ENCODE results near the gene TTC39C.
"Not testable (repeated sequence)": the region's sequence is repeated elsewhere in the genome, so short reads cannot be mapped to it uniquely, and the experiment has no call there.

The TTC39C gene

DNA sequence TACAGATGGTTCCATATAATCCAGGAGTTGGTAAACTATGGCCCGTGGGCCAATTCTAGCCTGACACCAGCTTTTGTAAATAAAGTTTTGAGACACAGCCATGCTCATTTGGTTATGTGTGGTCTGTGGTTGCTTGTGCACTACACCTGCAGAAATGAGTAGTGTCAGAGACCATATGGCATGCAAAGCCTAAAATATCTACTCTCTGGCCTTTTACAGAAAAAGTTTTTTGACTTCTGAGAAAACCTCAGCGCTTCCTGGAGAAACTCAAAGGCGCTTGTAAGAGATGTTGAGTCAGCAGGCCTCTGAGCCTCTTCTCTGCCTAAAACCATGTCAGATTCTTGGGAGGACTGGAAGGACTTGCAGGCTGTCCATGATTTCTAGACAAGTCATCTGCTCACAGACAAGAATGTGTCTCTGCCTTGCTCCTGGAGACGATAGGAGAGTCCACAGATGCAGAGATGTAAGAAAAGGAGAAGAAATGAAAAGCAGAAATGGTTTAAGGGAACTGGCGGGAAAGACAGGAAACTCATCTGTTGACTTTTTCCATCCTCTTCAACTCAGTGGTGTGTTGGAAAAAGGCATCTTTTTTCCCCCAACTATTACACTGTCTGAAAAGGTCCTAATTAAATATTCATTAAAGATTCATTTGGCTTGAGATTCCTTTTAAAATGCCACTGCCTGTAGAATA lies 5.2 kb downstream of the TTC39C start:
- peaks cover 3% of the 10 kb centered on the region; the same call in 1 of the 2 replicates for H3K36me3 ChIP-seq (ENCODE audit: insufficient read depth, low read length)
- H3K4me1 ChIP-seq (ENCODE audit: insufficient read depth, low read length), result peaks cover 25% of the 10 kb centered on the region; the same call in 1 of the 2 replicates
- no peak overlapping the region for H3K9ac ChIP-seq (ENCODE audit: low read depth, low read length)
- no peaks in the 10 kb centered on the region for H3K9me3 ChIP-seq (ENCODE audit: control insufficient read depth, insufficient read depth, low read length)

DNA sequence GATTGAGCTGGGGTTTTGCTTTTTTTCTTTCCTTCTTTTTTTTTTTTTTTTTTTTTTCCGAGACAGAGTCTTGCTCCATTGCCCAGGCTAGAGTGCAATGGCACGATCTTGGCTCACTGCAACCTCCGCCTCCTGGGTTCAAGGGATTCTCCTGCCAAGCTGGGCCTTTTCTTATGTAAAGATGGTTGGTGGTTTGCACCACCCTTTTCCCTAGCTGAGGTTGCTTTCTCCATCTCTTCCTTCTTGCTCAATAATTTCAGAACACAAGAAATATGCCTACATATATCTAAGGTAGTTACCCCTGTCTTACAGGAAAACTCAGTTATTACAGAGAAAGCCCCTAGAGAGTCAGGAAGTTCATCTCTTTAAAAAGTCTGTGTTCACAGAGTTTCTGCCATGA lies 7.0 kb downstream of the TTC39C start:
- Histone ChIP-seq H3K9me3 (ENCODE audit: control insufficient read depth, insufficient read depth, low read length) (no peaks in the 10 kb centered on the region), H3K9ac (ENCODE audit: low read depth, low read length) (no peak overlapping the region), H3K36me3 (ENCODE audit: insufficient read depth, low read length) (peaks cover 3% of the 10 kb centered on the region; the same call in 1 of the 2 replicates), H3K4me1 (ENCODE audit: insufficient read depth, low read length) (peaks cover 21% of the 10 kb centered on the region; the same call in 1 of the 2 replicates)

- Histone ChIP-seq H3K36me3 (ENCODE audit: insufficient read depth, low read length) (peaks cover 3% of the 10 kb centered on the region; the same call in 1 of the 2 replicates), H3K4me1 (ENCODE audit: insufficient read depth, low read length) (peaks cover 16% of the 10 kb centered on the region; the same call in 1 of the 2 replicates), H3K9ac (ENCODE audit: low read depth, low read length) (no peak overlapping the region), H3K9me3 (ENCODE audit: control insufficient read depth, insufficient read depth, low read length) (no peaks in the 10 kb centered on the region)
Measured at GRCh38 chr18:24022161-24022560, 7.6 kb downstream of the TTC39C start.

DNA sequence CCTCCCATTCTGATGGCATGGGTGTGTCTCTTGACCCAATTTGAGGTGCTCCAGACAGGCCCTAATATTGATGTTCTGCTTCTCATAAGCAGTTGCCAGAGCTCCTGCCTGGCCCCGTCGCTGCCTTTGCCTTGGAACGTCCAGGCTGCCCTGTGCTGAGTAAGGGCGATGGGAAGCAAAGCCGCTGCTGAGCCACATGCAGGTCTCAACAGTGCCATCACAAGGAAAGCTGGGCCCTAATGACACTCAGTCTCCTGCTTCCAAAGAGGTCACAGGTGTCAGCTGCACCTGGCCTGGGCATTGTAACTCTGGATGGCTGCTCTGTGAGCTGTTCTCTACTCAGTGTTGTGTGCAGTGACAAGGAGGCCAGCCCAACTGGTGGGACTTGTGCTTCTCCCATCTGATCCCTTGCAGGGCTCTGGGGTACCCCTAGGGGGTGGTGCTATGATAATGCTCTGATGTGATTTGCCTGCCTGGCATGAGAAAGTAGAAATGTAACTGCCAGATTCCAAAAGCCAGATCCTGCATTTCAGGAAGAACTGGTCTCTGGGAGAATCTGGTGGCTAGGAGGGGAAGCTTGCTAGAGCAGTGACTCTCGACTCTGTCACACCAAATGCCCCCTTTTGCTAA lies 8.7 kb downstream of the TTC39C start:
- peaks cover 3% of the 10 kb centered on the region; the same call in 1 of the 2 replicates for H3K36me3 ChIP-seq (ENCODE audit: insufficient read depth, low read length)
- H3K9me3 ChIP-seq (ENCODE audit: control insufficient read depth, insufficient read depth, low read length), result no peaks in the 10 kb centered on the region
- peaks cover 10% of the 10 kb centered on the region; the same call in 1 of the 2 replicates for H3K4me1 ChIP-seq (ENCODE audit: insufficient read depth, low read length)
- no peak overlapping the region for H3K9ac ChIP-seq (ENCODE audit: low read depth, low read length)

GRCh38 chr18:24024425-24024824 lies 9.9 kb downstream of the TTC39C start:
- Histone ChIP-seq H3K36me3 (ENCODE audit: insufficient read depth, low read length) (0 out of 2 replicates have a peak, but pooled peaks cover 3% of the 10 kb centered on the region), H3K9me3 (ENCODE audit: control insufficient read depth, insufficient read depth, low read length) (no peaks in the 10 kb centered on the region), H3K9ac (ENCODE audit: low read depth, low read length) (no peak overlapping the region), H3K4me1 (ENCODE audit: insufficient read depth, low read length) (peaks cover 7% of the 10 kb centered on the region)

GRCh38 chr18:24026457-24026856 lies 11.9 kb downstream of the TTC39C start:
- Histone ChIP-seq H3K9ac (ENCODE audit: low read depth, low read length) (no peak overlapping the region), H3K36me3 (ENCODE audit: insufficient read depth, low read length) (0 out of 2 replicates have a peak, but pooled peaks cover 3% of the 10 kb centered on the region), H3K9me3 (ENCODE audit: control insufficient read depth, insufficient read depth, low read length) (no peaks in the 10 kb centered on the region), H3K4me1 (ENCODE audit: insufficient read depth, low read length) (peaks cover 8% of the 10 kb centered on the region)

DNA sequence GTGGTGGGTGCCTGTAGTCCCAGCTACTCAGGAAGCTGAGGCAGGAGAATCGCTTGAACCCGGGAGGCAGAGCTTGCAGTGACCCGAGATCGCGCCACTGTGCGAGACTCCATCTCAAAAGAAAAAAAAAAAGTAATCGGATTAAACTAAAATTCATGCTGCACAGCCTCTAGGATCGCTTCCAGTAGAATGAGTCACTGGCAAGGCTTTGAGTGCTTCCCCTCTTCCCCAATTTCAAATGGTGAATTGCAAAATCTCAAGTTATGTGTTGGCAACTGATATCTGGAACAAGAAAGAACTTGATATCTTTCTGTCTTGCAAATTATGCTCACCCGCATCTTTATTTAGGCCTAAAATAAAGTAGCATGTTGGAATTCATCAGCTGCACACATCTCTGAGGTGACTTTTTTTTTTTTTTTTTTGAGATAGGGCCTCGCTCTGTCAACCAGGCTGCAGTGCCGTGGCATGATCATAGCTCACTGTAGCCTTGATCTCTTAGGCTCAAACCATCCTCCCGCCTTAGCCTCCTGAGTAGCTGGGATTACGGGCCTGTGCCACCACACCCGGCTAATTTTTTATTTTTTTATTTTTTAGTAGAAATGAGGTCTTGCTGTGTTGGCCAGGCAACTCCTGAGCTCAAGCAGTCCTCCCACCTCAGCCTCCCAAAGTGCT lies 12.7 kb downstream of the TTC39C start:
- peaks cover 4% of the 10 kb centered on the region; the same call in 1 of the 2 replicates for H3K4me1 ChIP-seq (ENCODE audit: insufficient read depth, low read length)
- H3K36me3 ChIP-seq (ENCODE audit: insufficient read depth, low read length), result 0 out of 2 replicates have a peak, but pooled peaks cover 3% of the 10 kb centered on the region
- H3K9ac ChIP-seq (ENCODE audit: low read depth, low read length), result no peak overlapping the region

DNA sequence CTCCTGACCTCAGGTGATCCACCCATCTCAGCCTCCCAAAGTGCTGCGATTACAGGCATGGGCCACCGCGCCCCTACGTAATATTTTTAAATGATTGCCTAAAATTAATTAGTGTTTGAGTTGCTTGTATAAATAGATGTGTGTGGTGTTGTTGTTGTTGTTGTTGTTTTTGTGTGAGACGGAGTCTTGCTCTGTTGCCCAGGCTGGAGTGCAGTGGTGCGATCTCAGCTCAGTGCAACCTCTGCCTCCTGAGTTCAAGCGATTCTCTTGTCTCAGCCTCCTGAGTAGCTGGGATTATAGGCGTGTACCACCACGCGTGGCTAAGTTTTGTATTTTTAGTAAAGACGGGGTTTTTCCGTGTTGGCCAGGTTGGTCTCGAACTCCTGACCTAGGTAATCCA lies 14.4 kb downstream of the TTC39C start:
- not testable (repeated sequence) for H3K36me3 ChIP-seq (ENCODE audit: insufficient read depth, low read length); H3K4me1 ChIP-seq (ENCODE audit: insufficient read depth, low read length); H3K9ac ChIP-seq (ENCODE audit: low read depth, low read length); H3K9me3 ChIP-seq (ENCODE audit: control insufficient read depth, insufficient read depth, low read length)

More for the DNA sequence above, 12.7 kb downstream of the TTC39C start:
- no peaks in the 10 kb centered on the region for H3K9me3 ChIP-seq (ENCODE audit: control insufficient read depth, insufficient read depth, low read length)

DNA sequence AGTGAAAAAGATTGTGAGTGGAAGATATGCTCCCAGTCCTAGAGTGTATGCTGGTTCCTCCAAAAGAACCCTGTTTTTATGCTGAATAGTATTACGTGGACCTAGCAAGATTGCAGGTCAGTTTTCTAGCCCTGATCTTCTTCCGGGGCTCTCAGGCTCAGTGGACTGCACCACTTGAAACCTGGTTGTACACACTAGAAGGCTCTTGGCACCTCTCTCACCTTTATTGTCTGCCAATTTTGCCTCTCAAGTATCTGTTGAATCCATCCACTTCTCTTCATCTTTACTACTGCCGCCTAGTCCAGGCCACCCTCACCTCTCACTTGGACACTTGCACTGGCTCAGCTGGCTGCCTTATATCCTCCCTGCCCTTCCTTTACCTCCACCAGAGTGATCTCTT lies 16.8 kb downstream of the TTC39C start:
- Histone ChIP-seq H3K9ac (ENCODE audit: low read depth, low read length) (no peak overlapping the region), H3K36me3 (ENCODE audit: insufficient read depth, low read length) (no peaks in the 10 kb centered on the region), H3K9me3 (ENCODE audit: control insufficient read depth, insufficient read depth, low read length) (no peaks in the 10 kb centered on the region), H3K4me1 (ENCODE audit: insufficient read depth, low read length) (peaks cover 4% of the 10 kb centered on the region)

- H3K9me3 ChIP-seq (ENCODE audit: control insufficient read depth, insufficient read depth, low read length), result no peaks in the 10 kb centered on the region
- H3K9ac ChIP-seq (ENCODE audit: low read depth, low read length), result no peak overlapping the region
- no peaks in the 10 kb centered on the region for H3K36me3 ChIP-seq (ENCODE audit: insufficient read depth, low read length)
- peaks cover 4% of the 10 kb centered on the region for H3K4me1 ChIP-seq (ENCODE audit: insufficient read depth, low read length)
Measured at GRCh38 chr18:24031916-24032315, 17.4 kb downstream of the TTC39C start.

DNA sequence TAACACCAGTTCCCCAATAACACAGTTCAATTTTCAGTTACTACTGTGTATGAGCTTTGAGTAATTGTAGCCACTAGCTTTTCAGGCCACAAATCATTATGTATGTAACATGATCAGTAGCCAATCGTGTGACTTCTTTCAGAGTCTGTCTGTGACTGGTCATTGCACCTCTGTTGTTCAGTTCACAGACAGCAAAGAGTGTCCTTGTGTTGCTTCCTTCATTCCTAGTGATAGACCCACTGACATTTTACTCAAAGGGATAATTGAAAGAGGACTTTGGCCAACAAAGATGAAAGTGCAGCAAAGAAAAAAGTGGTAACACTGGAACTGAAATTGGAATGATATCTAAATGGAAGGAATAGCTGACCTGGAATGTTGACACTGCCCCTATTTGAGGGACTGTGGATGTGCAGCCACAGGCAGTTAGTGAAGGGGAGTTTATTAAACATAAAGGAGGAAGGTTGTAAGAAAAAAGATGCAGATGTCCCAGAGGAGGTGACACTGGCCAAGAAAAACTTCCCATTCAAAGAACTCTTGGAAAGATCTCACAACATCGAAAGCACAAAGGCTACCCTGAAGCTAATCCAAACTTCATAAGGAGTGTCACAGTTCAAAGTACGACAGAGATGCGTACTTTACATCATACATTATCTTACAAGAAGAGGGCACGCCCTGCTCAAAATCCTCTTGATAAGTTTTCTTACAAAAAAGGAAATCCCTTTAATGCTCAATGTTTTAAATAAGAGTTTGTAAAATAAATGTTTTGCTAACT lies 19.3 kb downstream of the TTC39C start:
- no peak overlapping the region for H3K9ac ChIP-seq (ENCODE audit: low read depth, low read length)
- H3K4me1 ChIP-seq (ENCODE audit: insufficient read depth, low read length), result peaks cover 4% of the 10 kb centered on the region
- H3K9me3 ChIP-seq (ENCODE audit: control insufficient read depth, insufficient read depth, low read length), result no peaks in the 10 kb centered on the region
- H3K36me3 ChIP-seq (ENCODE audit: insufficient read depth, low read length), result no peaks in the 10 kb centered on the region

DNA sequence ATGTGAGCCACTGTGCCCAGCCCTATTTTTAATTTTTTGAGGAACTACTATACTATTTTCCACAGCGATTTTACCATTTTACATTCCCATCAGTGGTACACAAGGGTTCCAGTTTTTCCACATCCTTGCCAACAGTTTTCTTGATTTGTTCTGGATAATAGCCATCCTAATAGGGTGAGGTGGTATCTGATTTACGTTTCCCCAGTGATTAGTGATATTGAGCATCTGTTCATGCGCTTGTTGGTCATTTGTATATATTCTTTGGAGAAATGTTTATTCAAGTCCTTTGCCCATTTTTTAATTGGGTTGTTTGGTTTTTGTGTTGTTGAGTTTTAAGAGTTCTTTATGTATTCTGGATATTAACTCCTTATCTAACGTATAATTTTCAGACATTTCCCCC lies 20.8 kb downstream of the TTC39C start:
- Histone ChIP-seq H3K9ac (ENCODE audit: low read depth, low read length) (no peak overlapping the region), H3K9me3 (ENCODE audit: control insufficient read depth, insufficient read depth, low read length) (no peaks in the 10 kb centered on the region), H3K4me1 (ENCODE audit: insufficient read depth, low read length) (no peaks in the 10 kb centered on the region; the same call in 1 of the 2 replicates), H3K36me3 (ENCODE audit: insufficient read depth, low read length) (no peaks in the 10 kb centered on the region)

GRCh38 chr18:24039671-24040070 lies 25.1 kb downstream of the TTC39C start:
- no peaks in the 10 kb centered on the region; the same call in 1 of the 2 replicates for H3K9me3 ChIP-seq (ENCODE audit: control insufficient read depth, insufficient read depth, low read length)
- no peak overlapping the region for H3K9ac ChIP-seq (ENCODE audit: low read depth, low read length)
- no peaks in the 10 kb centered on the region for H3K4me1 ChIP-seq (ENCODE audit: insufficient read depth, low read length)
- no peaks in the 10 kb centered on the region for H3K36me3 ChIP-seq (ENCODE audit: insufficient read depth, low read length)

- no peaks in the 10 kb centered on the region for H3K36me3 ChIP-seq (ENCODE audit: insufficient read depth, low read length)
- no peaks in the 10 kb centered on the region for H3K4me1 ChIP-seq (ENCODE audit: insufficient read depth, low read length)
- no peak overlapping the region for H3K9ac ChIP-seq (ENCODE audit: low read depth, low read length)
- no peaks in the 10 kb centered on the region; the same call in 1 of the 2 replicates for H3K9me3 ChIP-seq (ENCODE audit: control insufficient read depth, insufficient read depth, low read length)
Measured at GRCh38 chr18:24041691-24042090, 27.1 kb downstream of the TTC39C start.
